Measurements from ENCODE around the gene FAM184A. TPM values are rescaled to one million over a fixed set of nuclear protein-coding genes. Genes with fewer than 3 reads are reported as not detected.

Gene FAM184A
- total and polyA plus RNA-seq, 2 of the 8 experiments (the other 6 are each of a cell fraction or from before 2014, with no cell fraction given): 6.3 to 11.3 TPM

DNA sequence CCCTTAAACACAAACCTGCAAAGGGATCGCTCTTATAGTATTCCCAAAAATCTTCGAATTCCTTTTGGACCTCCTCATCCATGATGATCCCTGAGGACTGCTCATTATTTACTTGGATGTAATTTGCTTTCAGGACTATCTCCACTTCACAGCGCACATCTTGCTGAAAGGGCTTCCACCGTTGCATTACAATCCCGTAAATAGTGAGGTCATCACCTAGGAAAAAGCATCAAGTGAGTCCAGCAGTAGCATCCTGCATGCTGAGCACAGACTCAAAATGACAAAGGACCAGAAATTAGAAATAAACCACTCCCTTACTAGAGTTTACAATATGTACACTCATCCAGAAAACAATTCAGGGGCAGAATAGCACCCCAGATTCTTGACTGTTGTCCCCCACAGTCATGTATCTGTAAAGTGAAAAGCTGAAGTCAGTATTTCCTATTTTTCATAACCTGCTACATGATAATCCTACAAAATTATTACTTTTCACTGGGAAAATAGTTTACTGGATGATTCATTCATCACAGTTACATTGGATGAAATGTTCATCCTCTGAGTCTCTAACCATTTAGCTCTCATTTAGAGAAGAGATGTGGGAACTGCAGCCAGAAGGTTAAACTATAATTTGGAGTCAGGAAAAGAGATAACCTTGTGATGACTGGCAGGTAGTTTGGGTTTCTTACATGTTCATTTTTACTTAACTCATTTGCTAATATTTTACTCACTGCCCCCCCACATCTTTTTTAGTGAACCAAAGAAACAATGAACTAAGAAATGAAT lies 160.7 kb downstream of the FAM184A start (continued):
- TF ChIP-seq, protein P1, sequence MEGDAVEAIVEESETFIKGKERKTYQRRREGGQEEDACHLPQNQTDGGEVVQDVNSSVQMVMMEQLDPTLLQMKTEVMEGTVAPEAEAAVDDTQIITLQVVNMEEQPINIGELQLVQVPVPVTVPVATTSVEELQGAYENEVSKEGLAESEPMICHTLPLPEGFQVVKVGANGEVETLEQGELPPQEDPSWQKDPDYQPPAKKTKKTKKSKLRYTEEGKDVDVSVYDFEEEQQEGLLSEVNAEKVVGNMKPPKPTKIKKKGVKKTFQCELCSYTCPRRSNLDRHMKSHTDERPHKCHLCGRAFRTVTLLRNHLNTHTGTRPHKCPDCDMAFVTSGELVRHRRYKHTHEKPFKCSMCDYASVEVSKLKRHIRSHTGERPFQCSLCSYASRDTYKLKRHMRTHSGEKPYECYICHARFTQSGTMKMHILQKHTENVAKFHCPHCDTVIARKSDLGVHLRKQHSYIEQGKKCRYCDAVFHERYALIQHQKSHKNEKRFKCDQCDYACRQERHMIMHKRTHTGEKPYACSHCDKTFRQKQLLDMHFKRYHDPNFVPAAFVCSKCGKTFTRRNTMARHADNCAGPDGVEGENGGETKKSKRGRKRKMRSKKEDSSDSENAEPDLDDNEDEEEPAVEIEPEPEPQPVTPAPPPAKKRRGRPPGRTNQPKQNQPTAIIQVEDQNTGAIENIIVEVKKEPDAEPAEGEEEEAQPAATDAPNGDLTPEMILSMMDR (IDR thresholded peaks at IDR 0.05; ENCODE audit: control extremely low read depth in 1 of 3, insufficient read depth in 1 of 3, low read depth in 1 of 3, low read length in 3 of 3): no peak
- TF ChIP-seq SIX5 (IDR thresholded peaks at IDR 0.05; ENCODE audit: low read depth, low read length) (no peak), RFX5 (IDR thresholded peaks at IDR 0.05; ENCODE audit: borderline replicate concordance, low read depth, low read length) (no peak), POU5F1 (IDR thresholded peaks at IDR 0.05; ENCODE audit: low read depth, low read length) (no peak), SAP30 (IDR thresholded peaks at IDR 0.05; ENCODE audit: insufficient read depth, insufficient replicate concordance, low read length) (no peak), EP300 (IDR thresholded peaks at IDR 0.05; ENCODE audit: borderline replicate concordance in 1 of 2, low read depth in 2 of 2, low read length in 2 of 2) (no peak), SUZ12 (IDR thresholded peaks at IDR 0.05; ENCODE audit: low read length) (no peak), SIRT6 (IDR thresholded peaks at IDR 0.05; ENCODE audit: low read length) (no peak)
- TF ChIP-seq, protein P2, sequence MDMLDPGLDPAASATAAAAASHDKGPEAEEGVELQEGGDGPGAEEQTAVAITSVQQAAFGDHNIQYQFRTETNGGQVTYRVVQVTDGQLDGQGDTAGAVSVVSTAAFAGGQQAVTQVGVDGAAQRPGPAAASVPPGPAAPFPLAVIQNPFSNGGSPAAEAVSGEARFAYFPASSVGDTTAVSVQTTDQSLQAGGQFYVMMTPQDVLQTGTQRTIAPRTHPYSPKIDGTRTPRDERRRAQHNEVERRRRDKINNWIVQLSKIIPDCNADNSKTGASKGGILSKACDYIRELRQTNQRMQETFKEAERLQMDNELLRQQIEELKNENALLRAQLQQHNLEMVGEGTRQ (IDR thresholded peaks at IDR 0.05; ENCODE audit: low read length): no peak
